ENCODE measurements around the gene UNC13D. TPM values are rescaled to one million over a fixed set of nuclear protein-coding genes. Genes with fewer than 3 reads are reported as not detected.

The UNC13D gene
- total RNA-seq, 1 donor from 2014 or later = 33.1 TPM

- Histone ChIP-seq H3K9me3 (no peaks in the 10 kb centered on the region), H3K27me3 (no peaks in the 10 kb centered on the region), H3K27ac (no peak overlapping the region), H3K36me3 (peaks cover 57 to 81% of the 10 kb centered on the region in 2 donors), H3K4me3 (no peak overlapping the region), H3K4me1 (no peaks in the 10 kb centered on the region)
- intact Hi-C loops (cut with DNase I) = no loop called here
- DNase-seq (ENCODE audit: low spot score in 2 of 2) = no peak
- no peak for TF ChIP-seq CTCF (IDR thresholded peaks at IDR 0.05)
Measured at GRCh38 chr17:75821552-75821951, 22.7 kb downstream of the UNC13D start.

GRCh38 chr17:75820094-75821080, 23.8 kb downstream of the UNC13D start:
- Histone ChIP-seq H3K4me3 (no peak overlapping the region), H3K36me3 (peaks cover 60 to 91% of the 10 kb centered on the region in 2 donors), H3K4me1 (no peaks in the 10 kb centered on the region), H3K9me3 (no peaks in the 10 kb centered on the region), H3K27me3 (no peaks in the 10 kb centered on the region), H3K27ac (no peak overlapping the region)
- TF ChIP-seq CTCF (IDR thresholded peaks at IDR 0.05) = no peak
- intact Hi-C loops (cut with DNase I) = no loop called here
- no peak for DNase-seq (ENCODE audit: low spot score in 2 of 2)

- Histone ChIP-seq H3K4me3 (no peak overlapping the region), H3K27me3 (no peaks in the 10 kb centered on the region), H3K27ac (no peak overlapping the region), H3K9me3 (no peaks in the 10 kb centered on the region), H3K36me3 (peaks cover 65 to 91% of the 10 kb centered on the region in 2 donors), H3K4me1 (no peaks in the 10 kb centered on the region)
- TF ChIP-seq CTCF (IDR thresholded peaks at IDR 0.05) = no peak
- DNase-seq (ENCODE audit: low spot score in 2 of 2) = no peak
- intact Hi-C loops (cut with DNase I) = no loop called here
Measured at GRCh38 chr17:75819678-75820077, 24.5 kb downstream of the UNC13D start.

GRCh38 chr17:75819116-75819515, 25.1 kb downstream of the UNC13D start:
- H3K36me3 ChIP-seq = peaks cover 69 to 90% of the 10 kb centered on the region in 2 donors
- no peaks in the 10 kb centered on the region for H3K27me3 ChIP-seq
- no peaks in the 10 kb centered on the region for H3K4me1 ChIP-seq
- no peak overlapping the region for H3K27ac ChIP-seq
- H3K4me3 ChIP-seq = no peak overlapping the region
- no peaks in the 10 kb centered on the region for H3K9me3 ChIP-seq
- no peak for DNase-seq (ENCODE audit: low spot score in 2 of 2)
- no peak for TF ChIP-seq CTCF (IDR thresholded peaks at IDR 0.05)
- intact Hi-C loops (cut with DNase I) = no loop called here

- Histone ChIP-seq H3K9me3 (no peaks in the 10 kb centered on the region), H3K4me1 (no peaks in the 10 kb centered on the region), H3K27ac (no peak overlapping the region), H3K27me3 (no peaks in the 10 kb centered on the region), H3K4me3 (no peak overlapping the region), H3K36me3 (peaks cover 65 to 90% of the 10 kb centered on the region in 2 donors)
- TF ChIP-seq CTCF (IDR thresholded peaks at IDR 0.05) = no peak
- DNase-seq (ENCODE audit: low spot score in 2 of 2) = no peak
- intact Hi-C loops (cut with DNase I) = no loop called here
Measured at GRCh38 chr17:75818326-75818885, 25.8 kb downstream of the UNC13D start.

All from ascending aorta (tissue), 2 donors.